ELF-1 (cell line): ENCODE data around the gene TOP1.
"Not testable (repeated sequence)": the region's sequence is repeated elsewhere in the genome, so short reads cannot be mapped to it uniquely, and the experiment has no call there.

Experiments
- DNase-seq: peaks from one replicate; pipeline ENCODE4 v3.0.0-alpha.2; 2016; ENCODE audit warnings: low read depth, low spot score

TOP1 gene

DNA sequence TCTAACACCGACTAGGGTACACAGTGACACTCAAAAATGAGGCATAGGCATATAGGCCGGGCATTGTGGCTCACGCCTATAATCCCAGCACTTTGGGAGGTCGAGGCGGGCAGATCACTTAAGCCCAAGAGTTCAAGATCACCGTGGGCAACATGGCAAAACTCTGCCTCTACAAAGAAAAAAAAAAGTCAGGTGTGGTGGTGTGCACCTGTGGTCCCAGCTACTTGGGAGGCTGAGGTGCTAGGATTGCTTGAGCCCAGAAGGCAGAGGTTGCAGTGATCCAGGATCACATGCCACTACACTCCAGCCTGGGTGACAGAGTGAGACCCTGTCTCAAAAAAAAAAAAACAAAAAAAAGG is 24.7 kb upstream of the TOP1 start:
- not testable (repeated sequence) for DNase-seq

DNA sequence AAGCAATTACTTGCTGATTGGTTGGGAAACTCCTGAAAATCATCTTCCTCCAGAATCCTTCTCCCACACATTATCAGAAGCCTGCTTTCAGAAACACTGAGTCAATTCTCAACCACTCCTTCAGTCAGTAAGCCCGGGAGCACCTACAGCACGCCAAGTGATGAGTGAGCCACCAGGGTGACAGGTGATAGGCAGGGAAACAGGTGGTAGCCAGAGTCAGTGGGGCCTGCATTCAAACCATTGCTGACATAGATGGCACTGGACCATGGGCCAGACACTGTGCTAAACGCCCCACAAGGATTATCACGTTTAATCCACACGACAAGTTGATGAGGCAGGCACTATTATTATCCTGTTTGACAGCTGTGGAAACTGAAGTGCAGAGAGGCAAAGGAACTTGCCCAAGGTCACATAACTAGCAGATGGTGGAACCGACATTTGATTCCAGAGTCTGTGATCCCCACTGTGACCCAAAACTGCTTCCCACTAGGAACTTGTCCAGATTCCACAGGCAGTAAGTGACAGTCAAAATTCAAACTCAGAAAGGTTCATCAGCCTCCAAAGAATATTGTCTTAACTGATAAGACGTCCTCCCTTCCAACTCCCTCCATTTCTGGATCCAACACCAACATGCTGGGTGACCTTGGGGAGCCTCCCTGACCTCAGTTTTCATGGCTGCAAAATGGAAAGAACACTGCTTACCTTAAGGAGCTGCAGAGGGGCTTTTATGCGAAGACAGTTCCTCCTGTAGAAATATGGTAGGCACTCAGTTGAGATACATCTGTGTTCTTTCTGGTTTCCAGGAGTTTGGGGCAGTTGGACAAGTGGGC is 23.9 kb upstream of the TOP1 start:
- no peak for DNase-seq

DNA sequence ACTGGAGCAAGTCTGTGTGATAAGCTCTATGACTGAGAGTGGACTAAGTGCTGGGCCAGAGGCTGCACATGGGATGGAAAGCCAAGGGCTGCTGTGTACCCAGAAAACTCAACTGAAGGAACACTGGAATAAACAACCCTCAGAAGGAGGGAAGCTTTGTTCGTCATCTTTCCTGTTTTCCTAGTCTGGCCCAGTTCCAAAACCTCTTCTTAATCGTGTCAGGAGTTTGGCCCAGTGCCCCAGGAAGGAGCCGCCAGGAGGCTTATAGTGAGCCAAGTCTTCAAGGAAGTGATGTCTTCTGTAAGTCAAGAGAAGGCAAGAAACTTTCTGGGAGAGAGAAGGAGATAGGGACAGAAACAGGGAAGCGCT is 23.3 kb upstream of the TOP1 start:
- no peak for DNase-seq

DNA sequence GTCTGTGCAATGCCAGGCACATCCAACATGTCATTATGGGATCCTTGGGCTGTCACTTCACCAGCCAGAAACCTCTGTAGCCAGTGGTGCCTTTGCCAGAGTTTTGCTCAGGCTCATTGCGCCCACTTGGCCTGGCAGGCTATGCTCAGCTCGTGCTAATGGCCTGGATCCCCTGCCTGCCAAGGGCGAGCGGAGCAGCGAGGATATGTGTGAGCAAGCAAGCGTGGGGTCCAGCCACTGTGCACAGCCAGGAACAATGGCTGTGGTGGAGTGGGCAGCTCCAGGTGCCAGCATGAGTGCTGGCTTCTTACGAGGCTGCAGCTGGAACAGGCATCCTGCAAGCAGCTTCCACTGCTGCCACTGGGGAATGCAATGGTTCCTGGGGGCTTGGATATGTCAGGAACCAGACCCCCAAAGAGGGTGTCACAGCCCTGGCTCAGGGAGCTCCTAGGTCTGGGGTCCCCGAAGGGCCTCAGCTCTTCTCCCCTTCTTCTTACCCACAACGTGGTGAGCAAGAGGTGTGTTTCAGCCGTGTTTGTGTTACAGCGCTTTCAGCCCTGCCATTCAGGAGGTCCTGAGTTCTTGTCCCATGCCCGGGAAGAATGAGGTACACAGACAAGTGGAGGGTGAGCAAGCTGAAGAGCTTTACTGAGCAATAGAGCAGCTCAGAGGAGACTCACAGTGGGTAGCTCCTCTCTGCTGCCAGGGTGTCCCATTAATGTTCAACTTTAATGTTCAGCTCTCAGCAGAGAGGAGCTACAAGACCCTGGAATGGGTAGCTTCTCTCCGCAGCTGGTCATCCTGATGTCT is 22.3 kb upstream of the TOP1 start:
- DNase-seq: no peak

DNA sequence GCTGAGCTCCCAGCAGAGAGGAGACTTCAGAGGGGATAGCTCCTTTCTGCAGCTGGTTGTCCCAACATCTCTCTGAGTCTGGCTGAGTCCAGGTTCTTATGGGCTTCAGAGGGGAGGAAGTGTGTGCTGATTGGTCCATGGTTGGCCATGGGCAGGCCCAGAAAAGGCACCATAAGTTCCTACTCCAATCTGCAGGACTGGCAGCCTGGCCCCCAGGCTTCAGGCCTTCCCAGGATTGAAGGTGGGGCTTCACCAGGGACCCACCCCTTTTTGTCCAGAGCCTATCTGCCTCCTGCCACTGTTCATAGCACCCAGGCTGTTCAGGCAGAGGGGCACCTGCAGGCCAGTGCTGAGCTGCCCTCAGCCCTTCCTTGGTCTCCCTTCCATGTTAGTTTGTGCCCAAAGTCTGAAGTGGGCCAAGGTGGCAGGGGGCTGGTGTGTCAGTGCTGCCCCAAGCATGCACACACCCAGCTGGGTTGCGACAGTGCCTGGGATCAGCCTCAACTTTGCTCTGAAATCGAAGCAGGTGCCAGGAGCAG is 21.6 kb upstream of the TOP1 start:
- no peak for DNase-seq

DNA sequence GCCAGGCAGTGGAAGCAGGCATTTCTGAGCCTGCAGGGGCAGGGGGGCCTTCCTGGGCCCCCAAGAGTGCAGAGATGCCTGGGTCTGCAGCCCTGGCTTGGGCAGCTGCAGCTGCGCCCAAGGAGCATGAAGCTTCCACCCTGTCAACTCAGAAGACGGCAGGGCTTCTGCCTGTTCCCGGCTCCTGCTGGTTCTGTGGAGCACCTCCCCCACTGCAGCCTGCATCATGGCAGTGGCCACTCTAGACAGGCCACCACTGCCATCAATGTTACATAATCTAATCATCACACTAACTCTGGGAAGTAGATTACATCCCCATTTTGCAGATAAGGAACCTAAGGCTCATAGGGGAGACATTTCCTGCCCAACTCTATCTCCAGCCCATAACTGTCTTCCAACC is 21.1 kb upstream of the TOP1 start:
- no peak for DNase-seq

DNA sequence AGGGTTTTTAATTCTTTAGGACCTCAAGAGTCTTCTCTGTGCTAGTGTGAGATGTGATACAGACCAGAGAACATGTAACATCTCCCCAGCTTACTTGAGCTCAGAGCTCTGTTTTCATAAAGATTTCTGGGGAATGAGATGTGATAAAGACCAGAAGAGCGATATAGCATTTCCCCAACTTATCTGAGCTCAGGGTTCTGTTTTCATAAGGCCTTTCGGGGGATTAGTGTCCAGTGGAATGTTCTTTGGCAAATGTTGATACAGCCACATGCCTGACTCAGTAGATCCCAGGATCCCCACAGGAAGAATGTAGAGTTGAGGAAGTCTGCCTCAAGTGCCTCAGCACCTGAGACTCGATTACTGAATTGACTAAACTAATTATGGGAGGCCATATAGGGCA is 18.7 kb upstream of the TOP1 start:
- peak; percentile 25 for DNase-seq

DNA sequence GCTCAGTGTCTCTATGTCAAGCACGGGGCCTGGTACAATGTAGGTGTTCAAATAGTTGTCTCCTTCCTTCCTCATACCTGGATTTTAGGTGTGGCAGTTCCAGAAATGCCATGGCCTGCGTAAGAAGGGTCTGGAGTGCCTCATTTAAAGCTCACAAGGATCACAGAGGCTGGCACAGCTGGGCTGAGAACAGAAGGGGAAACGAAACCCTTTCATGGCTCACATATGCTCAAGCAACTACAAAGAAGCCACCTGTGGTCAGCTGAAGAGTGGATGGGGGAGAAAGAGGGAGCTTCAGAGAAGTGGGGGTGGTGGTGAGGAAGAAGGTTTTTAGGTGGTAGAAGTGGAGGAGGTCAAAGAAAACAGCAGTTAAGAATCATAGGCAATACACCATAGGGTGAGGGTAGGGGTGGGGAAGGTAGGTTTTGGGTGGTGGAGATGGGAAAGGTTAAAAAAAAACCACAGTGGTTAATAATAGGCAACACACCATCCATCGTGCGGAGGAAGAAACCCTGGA is 17.0 kb upstream of the TOP1 start:
- DNase-seq: no peak

DNA sequence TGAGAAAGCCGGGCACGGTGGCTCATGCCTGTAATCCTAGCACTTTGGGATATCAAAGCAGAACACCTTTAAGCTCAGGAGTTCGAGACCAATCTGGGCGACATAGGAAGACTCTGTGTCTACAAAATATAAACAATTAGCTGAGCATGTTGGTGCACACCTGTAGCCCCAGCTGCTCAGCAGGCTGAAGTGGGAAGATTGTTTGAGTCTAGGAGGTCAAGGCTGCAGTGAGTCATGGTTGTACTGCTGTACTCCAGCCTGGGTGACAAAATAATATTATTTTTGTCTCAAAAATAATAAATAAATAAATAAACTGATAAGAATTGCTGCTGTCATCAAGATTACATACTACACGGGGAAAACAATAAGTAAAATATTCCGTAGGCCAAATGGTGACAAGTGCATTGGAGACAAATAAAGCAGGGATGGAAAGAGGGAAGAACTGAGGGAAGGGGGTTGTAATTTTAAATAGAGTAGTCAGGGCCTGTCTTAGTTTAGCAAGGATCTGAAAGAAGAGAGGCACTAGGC is 14.0 kb upstream of the TOP1 start:
- DNase-seq: no peak

DNA sequence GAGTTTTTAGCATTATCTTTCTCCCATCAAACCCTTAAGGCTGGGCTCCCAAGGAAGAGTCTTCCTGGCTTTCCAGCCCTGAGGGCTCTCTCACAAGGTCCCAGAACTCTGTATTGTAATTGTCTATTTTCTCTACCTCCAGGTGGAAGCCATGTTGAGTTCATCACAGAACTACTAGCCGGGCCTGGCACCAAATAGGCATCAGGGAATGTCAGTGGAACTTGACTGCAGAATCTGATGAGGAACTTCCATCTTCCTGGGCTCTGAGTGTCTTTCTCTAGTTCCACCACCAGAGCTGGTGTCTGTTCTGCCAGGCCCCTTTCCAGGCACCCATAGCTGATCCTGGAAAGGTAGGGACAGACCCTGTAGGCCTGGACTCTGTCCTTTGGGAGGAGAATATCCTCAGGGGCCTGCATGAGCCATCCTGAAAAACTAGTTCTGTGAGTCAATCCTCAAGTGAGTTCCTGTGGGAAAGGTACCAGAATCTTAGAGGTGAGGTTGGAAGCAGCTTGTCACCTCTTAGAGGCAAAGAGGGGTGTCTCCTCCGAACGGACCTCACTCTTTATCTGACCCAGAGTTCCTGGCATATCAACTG is 11.1 kb upstream of the TOP1 start:
- peak; percentile 84 for DNase-seq

DNA sequence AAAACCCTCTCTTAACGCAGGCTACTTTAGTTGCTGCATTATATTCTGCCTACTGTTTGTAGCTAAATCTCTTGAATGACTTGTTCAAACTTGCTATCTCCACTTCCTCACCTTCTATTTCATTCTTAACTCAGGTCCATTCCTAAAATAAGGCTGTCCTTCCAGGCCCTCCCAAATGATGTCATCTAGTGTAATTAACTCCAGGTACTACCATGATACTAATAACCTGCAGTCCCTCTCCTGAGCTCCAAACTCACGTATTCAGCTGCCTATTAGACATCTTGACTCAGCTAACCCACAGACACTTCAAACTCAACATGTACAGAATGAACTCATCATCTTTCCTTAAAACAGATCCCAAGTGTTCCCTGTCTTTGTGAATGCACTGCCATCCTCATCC is 10.5 kb upstream of the TOP1 start:
- no peak for DNase-seq

DNA sequence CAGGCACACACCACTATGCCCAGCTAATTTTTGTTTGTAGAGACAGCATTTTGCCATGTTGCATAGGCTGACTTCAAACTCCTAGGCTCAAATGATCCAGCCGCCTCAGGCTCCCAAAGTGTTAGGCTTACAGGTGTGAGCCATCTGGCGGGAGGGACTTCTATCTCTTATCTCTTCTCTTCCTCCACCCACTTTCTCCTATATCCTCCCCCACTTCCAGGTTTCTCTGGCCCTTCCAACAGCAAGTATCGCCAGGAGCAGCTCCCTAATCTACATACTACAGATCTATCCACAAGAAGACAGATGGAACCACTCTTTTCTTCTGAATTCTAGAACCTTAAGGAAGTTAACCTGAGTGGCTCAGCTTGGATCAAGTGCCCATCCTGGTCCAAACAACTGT is 5.1 kb upstream of the TOP1 start:
- peak; percentile 24 for DNase-seq

DNA sequence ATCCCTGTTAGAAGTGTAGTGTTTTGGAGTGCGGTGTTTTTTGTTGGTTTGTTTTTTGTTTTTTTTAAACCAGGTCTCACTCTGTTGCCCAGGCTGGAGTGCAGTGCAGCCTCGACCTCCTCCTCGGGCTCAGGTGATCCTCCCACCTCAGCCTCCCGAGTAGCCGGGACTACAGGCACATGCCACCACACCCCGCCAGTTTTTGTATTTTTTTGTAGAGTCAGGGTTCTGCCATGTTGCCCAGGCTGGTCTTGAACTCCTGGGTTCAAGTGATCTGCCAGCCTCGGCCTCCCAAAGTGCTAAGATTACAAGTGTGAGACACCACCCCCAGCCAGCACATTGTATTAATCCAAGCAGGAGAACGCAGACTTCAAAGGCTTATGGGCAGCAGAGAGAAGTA is 1.3 kb upstream of the TOP1 start:
- DNase-seq: no peak

DNA sequence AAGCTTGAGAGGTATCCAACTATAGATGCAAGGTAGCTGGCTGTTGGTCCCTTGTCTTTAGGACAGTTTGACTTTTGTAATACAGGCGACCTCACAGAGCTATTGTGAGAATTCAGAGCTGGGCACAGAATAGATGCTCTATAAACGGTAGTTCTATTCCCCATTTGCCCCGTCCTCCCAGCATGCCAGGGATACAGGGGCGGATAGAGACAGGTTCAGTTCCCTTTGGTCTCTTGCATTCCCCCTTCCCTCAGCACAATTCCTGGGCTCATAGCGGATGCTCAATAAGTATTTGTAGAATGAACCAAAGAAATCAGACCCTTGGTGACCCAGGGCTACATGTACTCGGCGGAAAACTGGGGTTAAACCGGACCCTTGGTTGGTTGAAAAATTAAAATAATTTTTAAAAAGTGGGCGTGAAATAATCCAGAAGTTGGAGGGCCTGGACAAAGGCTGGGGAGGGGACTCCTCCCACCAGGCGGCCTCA is 707 bp upstream of the TOP1 start:
- no peak for DNase-seq

DNA sequence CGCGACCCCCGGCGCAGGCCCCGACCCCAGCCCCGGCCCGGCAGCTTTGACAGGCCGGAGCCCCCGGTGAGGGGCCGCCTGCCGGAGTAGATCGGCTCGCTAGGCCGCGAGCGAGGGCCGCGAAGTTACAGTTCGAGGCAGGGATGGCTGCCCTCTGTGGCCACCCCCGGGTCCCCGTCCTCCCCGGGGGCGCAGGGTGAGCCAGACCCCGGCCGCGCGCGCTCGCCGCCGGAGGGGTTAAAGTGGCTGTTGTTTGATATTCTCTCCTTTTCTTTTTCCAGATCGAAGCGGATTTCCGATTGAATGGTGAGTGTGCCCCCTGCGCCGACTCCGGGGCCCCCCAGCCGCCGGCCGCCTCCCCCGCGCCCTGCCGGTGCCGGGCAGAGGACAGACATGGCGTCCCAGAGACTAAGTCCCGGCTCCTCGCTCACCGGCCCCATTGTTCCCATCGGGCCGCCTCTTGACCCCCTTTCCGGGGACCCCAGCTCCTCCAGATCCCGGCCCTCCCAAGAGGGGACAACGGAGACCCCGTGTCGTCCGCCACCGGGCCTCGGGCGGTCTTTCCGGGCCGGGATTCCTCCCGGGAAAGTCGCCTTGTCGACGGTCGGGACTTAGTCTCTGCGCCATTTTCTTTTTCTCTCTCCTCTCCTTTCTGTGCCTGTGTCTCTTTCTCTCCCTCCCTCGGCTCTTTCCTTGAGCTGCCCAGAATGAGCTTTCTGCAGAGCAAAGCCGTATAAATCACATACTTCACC is 704 bp downstream of the TOP1 start:
- peak; percentile 50 for DNase-seq

DNA sequence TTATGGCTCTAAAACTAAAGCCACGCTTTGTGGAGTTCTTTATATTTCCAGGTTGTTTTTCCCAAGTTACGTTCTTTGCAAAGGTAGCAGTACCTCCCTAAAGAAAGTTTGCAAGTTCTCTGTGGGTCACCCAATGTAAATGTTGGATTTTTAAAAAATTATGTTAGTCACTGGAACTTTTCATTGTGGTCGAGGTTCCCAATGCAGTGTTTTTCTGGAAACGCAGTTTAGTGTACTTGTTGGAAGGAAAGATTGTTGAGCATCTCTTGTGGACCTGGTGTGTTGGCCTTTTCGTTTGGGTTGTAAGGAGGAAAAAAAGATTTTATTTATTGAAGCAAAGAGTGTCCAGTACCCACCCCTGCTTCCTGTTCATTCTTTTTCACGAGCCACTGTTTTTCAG is 1.4 kb downstream of the TOP1 start:
- no peak for DNase-seq

DNA sequence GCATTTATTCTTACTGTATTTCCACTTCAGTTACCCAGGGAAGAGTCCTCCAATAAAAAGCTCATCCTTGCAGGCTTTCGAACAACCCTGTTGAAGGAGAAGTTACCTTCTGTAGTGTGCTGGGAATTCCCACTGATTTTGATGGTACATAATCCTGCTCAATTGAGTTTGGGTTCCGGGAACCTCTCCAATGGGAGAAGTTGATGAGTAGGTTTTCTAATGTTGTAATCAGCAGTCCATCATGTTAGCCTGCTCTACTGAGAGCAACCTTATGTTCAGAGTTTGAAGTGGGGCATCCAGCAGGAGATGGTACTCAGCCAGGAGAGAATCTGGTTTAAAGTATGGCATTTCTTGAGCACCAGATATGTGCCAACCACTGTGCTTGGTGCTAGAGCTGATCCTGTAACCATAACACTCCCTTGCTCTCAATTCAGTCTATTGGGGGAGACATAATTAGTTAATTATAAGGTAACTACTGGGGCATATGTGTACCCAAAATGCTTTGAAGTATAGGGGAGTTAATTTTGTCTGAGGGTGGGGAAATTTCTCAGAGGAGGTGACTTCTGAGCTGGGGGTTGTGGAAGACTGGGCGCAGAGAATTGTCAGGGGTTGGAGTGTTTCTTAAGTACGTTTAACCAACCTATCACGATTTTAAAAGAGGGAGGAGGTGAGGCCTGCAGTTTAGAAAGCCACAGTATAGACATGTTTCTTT is 2.1 kb downstream of the TOP1 start:
- no peak for DNase-seq

DNA sequence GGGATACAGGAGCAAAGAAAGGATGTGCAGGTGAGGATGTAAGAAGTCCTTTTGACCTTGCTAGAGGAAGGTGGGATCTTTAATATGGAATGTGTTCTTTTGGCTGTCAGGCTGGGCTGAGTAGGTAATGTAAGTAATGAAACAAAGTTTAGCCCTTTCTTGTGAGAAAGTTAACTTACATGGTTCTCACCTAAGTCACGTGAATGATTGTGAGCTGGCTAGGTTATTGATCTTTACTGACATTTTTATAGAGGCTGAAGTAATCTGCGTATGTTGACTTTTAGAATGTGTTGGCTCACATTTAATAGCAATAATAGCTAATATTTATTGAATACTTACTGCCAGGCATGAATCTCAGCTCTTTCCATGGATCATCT is 2.6 kb downstream of the TOP1 start:
- no peak for DNase-seq

DNA sequence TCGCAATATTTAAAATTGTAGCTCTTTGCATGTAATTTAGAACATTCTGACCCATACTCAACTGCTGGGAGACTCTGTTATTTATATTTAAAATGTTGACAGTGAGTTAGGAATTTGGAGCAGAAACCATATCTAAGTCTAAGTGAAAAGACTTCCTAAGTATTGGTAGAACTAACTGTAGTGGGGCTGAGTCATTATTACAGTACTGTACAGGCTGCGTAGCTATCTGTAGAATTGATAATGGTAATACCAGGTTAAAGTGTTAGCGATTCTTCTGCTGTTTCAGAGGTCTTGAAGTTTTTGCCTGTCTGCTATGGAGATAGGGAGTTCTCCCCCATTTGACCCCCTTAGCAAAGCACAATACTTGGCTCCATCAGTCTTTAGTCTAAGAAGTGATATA is 3.6 kb downstream of the TOP1 start:
- DNase-seq: no peak

DNA sequence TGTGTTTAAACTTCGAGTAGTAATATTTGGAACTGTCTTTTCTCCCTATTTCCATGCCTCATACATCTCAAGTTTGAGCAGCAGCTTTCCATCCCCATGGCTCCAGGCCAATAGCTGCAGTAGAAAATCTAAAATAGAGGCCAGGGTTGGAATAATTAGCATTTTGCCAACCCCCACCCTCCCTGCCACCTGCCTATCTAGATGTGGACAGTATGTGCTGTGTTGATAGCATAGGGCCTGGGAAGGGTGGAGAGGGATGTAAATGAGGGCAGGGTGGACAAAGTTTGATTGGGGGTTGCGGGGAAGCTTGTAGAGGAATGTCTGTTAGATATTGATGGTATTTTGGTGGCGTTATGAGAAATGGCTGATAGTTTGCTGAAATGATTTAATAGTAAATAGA is 5.6 kb downstream of the TOP1 start:
- no peak for DNase-seq

DNA sequence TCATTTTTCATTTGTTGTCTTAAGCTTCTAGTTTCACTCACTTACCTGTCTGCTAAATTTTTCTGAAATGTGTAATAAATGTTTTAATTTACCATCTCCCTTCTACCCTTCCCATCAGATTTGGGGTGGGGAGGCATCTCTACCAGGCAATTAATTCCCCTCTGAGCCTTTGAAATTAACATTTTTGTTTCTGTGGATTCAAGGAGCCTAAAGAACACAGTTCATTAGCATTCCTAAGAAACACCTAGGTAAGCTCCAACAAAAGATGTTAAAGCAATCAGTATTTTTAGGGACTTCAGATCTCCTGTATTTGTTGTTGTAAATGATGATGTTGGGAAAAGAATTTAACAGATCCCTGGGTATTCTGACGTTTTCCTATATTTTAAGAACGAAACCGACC is 6.6 kb downstream of the TOP1 start:
- DNase-seq: no peak
